AG10803 (cell line): ENCODE data around the gene TMEM200B.
"Not testable (repeated sequence)": the region's sequence is repeated elsewhere in the genome, so short reads cannot be mapped to it uniquely, and the experiment has no call there.

Source experiments
- DNase-seq: peaks from one replicate; pipeline ENCODE4 v3.0.0; 2010; ENCODE audit warnings: low read depth
- H3K4me3 ChIP-seq: 2 replicates; pipeline ENCODE4 v1.5.1; 2011; ENCODE audit warnings: mild to moderate bottlenecking, low read length, control low read depth
- TF ChIP-seq, protein P1 (sequence below): conservative IDR thresholded peaks from 2 replicates; pipeline ENCODE4 v1.5.1; 2011; ENCODE audit warnings: mild to moderate bottlenecking, low read length, control low read depth, inconsistent platforms

Gene TMEM200B

DNA sequence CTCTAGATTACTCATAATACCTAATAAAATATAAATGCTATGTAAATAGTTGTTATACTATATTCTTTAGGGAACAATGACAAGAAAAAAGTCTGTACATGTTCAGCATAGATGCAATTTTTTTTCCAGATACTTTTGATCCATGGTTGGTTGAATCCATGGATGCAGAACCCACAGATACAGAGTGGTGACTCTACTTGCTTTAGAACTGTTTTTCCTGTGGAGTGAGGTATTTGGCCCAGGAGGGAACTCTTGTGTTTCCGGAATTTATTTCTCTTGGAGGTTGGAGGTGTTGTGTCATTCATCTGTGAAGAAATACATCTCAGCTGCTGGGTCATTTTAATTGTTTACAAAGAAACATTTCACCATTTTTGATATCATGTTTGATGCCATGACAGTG, 28.7 kb downstream of the TMEM200B start:
- TF ChIP-seq, protein P1, sequence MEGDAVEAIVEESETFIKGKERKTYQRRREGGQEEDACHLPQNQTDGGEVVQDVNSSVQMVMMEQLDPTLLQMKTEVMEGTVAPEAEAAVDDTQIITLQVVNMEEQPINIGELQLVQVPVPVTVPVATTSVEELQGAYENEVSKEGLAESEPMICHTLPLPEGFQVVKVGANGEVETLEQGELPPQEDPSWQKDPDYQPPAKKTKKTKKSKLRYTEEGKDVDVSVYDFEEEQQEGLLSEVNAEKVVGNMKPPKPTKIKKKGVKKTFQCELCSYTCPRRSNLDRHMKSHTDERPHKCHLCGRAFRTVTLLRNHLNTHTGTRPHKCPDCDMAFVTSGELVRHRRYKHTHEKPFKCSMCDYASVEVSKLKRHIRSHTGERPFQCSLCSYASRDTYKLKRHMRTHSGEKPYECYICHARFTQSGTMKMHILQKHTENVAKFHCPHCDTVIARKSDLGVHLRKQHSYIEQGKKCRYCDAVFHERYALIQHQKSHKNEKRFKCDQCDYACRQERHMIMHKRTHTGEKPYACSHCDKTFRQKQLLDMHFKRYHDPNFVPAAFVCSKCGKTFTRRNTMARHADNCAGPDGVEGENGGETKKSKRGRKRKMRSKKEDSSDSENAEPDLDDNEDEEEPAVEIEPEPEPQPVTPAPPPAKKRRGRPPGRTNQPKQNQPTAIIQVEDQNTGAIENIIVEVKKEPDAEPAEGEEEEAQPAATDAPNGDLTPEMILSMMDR: no peak
- H3K4me3 ChIP-seq: no peak overlapping the region
- DNase-seq: no peak

- TF ChIP-seq, protein P1: no peak
These were observed 29.3 kb downstream of the TMEM200B start for GRCh38 chr1:29094433-29094832.

DNA sequence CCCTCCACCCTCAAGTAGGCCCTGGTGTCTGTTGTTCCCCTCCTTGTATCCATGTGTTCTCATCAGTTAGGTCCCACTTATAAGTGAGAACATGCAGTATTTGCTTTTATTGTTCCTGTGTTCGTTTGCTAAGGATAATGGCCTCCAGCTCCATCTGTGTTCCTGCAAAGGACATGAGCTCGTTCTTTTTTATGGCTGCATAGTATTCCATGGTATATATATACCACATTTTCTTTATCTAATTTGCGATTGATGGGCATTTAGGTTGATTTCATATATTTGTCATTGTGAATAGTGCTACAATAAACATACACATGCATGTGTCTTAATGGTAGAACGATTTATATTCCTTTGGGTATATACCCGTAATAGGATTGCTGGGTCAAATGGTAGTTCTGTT, 31.0 kb downstream of the TMEM200B start:
- not testable (repeated sequence) for H3K4me3 ChIP-seq, DNase-seq

More at GRCh38 chr1:29094433-29094832, 29.3 kb downstream of the TMEM200B start:
- H3K4me3 ChIP-seq: no peak overlapping the region
- DNase-seq: no peak

DNA sequence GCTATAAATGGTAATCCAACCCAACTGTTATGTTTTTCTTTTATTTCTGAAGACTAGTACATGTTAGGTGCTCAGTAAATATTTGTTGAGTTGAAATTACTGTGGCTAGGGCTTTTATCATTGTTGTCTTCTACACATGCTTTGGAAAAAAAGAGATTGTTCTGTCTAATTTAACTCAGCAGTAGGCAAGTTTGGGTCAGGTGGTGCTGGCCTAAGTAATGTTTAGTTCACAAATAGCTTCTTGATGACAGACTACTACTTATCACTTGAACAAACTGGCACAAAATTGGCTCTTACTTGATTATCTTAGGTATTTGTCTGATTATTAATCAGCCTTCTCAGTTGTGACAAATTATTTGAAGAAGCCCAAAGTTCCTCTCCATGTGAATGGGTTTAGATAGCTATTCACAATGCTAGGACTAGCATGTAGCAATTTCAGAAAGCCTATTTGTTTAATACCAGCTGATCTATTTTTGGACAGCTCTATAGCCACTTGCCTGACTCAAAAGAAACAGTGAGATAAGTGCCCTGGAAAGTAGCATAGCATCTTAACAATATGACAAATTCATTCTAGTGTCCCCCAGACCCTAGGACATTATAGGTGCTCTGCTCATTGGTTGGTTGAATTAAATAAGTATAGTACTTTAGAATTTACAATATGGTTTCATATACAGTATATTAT, 32.6 kb downstream of the TMEM200B start:
- no peak for DNase-seq
- TF ChIP-seq, protein P1: no peak
- no peak overlapping the region for H3K4me3 ChIP-seq

DNA sequence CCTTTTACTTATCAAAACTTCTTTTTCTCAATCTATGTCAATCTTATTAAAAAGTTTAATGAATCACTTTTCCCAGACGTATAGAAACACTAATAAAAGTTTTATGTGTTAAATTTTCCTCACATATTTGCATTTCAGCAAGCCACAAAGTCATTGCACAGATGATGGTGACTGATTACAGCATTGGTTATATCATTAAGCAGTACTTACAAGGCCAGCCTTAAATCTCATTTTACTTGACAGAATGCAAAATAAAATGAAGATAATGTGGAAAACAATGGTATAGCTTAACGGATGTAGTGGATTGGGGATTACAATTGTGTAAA, 39.5 kb downstream of the TMEM200B start:
- H3K4me3 ChIP-seq: no peak overlapping the region
- TF ChIP-seq, protein P1: no peak

DNA sequence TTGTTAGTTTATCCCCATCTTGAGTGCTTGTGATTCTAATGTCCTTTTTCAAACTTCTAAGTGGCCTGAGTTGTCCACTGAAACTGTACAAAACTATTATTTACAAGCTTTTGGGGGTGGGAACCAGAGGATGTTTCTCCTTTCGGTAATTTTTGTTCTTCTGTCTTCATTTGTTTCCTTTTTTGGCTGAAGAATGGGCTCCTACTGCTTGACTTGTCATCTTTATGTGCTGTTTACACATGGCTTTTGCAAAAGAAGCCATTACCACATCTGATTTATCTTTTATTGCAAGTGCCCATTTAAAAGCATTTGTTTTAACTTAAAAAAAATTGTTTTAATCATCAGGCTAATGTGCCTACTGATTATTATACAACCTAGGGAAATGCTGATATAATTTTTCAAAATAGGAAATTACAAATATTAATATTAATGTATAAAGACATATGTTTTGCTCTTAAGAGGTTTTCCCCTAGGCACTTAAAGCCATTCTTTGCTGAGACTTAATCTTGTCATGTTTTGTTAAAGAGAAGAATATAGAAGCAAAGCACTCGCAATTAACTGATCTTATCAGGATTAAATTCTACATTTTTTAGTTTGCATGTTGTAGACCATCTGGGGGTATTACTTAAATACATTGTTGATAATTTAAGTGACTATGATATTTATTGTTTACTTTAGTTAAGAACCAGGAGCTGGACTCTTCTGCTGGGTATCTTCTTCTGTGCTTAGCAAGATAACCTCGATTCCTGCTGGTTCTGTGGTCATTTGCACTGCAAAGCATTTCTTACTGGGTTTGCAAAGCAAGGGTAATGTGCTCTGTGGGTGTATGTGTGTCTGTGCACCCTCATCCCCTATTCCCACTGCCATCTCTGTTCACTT, 40.1 kb downstream of the TMEM200B start:
- no peak overlapping the region for H3K4me3 ChIP-seq
- TF ChIP-seq, protein P1: no peak
- peak; percentile 1 for DNase-seq

More for the DNA sequence above, 39.5 kb downstream of the TMEM200B start:
- no peak for DNase-seq

GRCh38 chr1:29082519-29082918, 41.2 kb downstream of the TMEM200B start:
- TF ChIP-seq, protein P1: no peak
- no peak for DNase-seq
- no peak overlapping the region for H3K4me3 ChIP-seq
